GM11168 (cell line): ENCODE measurements around the gene CLCN5.
"Not testable (repeated sequence)": the region's sequence is repeated elsewhere in the genome, so short reads cannot be mapped to it uniquely, and the experiment has no call there.

Source experiments
- in situ Hi-C: fragments of 300-500 bp; cut with MboI; formaldehyde crosslinking; loops from one replicate; pipeline ENCODE4 v1.12.0; 2022; ENCODE audit warnings: low sequenced_read_pairs; ENCODE audit not compliant: unreplicated experiment

Gene CLCN5

DNA sequence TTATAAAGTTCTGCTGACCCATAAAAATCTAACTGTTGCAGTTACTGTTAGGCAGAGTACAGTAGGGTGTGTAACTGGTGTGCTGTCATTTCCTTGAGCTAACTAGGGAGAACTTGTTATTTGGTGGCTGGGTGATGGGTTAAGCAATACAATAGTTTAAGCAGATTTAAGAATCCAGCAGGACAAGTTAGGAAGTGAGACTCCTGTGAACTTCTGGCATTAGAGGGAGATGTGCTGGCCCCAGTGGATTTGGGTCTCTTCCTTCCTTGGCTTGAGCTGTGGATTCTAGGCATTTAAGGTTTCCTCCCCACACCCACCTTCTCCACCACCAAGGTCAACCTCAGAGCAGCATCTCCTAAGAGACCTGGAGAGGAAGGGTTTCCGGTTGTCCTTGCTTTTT is 70.5 kb downstream of the CLCN5 start:
- in situ Hi-C loops: no loop called here

GRCh38 chrX:49993661-49994060 is 71.3 kb downstream of the CLCN5 start:
- in situ Hi-C loops: no loop called here

DNA sequence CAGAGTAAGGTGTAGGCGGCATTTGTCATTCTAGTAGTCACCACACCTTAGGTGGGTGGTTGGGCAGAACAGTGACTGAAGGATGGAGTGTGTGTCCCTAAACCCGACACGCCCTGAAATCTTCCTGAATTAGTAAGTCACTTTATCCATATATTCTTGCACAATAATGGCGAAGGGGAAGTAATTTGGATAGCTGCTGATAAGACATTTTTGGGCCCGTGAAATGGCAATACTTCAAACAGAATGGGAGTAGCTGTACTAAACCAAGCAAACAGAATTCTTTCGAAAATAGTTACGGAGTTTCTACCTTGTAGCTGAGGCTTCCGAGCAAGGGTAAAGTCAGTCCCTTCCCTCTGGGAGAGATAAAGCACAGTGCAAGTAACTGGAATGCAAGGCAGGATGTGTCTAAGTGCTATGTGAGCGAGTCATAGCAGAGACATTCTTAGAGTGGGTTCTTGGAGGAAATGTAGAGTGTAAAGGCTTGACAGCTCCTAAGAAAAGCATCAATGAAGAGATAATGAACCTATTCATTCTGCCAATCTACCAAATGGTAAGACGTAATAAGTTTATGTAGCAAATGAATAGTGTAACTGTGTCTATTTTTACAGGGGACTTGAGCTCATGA is 72.8 kb downstream of the CLCN5 start:
- in situ Hi-C loops: no loop called here

DNA sequence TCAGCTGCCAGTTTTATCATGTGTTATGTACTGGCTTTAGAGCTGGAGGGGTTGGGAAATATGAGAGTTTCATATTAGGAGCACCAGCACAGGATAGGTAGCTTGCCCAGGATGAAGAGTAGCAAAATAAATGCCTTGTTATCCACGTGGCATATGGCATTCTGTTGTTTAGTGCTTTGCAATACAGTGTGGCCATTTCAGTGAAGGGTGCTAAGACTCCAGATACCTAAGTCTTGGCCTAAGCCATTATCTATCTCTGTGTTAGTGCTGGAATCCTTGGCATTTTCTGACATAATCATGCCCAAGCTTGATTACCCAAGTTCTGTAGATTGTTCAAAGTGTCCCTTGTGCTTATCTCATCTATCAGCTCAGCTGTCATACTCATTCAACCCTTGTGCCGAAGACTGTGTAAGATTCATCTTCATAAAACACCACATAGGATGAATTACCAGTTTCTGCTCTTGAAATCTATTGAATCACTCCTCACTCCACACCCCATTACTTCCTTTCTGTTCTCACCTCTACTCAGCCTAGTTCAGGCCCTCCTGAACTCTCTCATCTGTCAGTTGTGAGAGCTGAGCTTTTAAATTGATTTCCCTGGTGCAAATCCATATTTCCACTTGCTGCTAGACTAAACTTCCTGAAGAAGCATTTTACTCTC is 73.5 kb downstream of the CLCN5 start:
- in situ Hi-C loops: no loop called here

- in situ Hi-C loops: no loop called here
Measured at GRCh38 chrX:49996474-49996873, 74.1 kb downstream of the CLCN5 start.

DNA sequence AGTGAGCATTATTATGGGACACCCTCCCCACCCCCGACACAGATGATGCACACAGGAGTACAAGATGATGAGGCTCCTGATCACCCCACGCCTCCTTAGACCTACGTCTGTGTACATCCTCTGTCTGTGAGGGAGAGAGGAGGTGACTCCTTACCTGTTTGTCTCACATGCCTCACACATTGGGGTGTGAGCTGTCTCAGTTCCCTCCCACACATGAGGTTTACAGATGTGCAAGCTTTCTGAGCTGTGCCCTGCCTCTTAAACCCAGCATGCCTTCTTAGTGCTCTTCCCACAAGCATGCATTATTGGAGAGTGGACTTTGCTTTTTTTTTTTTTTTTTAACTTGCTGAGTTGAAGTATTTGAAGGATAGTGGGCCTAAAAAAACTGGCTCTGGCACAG is 76.7 kb downstream of the CLCN5 start:
- in situ Hi-C loops: no loop called here

- in situ Hi-C loops: no loop called here
Measured at GRCh38 chrX:50000937-50001542, 78.6 kb downstream of the CLCN5 start.

DNA sequence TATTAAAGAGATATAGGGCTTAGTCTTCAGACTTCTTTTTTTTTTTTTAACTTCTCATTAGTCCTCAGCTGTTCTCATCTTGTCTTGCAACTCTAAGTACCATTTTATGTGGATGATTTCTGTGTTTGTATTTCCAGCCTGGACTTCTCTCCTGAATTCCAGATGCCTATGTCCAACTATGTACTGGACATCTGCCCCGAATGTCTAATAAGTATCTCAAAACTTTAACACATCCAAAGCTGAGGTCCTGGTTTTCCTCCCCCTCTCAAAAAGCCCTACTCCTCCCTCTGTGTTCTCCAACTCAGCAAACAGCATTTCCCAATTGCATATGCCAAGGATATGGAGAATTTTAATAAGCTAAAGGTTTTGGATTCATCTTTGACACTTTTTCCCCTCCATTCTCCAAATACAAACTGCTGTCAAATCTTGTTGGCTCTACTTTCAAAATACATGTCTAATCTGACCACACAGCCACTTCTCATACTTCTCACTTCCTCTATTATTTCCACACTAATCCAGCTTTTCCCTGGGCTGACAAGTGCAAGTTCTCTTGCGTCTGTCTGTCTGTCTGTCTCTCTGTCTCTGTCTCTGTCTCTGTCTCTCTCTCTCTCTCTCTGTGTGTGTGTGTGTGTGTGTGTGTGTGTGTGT is 79.8 kb downstream of the CLCN5 start:
- in situ Hi-C loops: no loop called here

GRCh38 chrX:50003467-50003866 is 81.1 kb downstream of the CLCN5 start:
- in situ Hi-C loops: no loop called here

- in situ Hi-C loops: no loop called here
Measured at GRCh38 chrX:50003927-50004326, 81.5 kb downstream of the CLCN5 start.

DNA sequence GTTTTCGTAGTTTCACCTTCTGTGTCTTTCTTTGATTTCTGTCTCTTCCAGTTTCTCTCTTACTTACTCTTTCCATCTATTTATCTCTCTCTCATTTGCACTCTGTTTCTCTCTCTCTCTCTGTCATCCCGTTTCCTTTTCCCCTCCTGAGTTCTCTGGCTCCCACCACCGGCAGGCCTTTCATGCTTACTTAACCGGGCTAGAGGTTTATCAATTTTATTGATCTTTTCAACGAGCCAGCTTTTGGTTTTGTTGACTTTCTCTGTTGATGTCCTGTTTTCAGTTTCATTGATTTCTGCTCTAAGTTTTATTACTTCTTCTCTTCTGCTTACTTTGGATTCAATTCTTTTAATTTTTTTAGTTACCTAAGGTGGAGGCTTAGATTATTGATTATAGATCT is 103.2 kb downstream of the CLCN5 start:
- in situ Hi-C loops: not testable (repeated sequence)

DNA sequence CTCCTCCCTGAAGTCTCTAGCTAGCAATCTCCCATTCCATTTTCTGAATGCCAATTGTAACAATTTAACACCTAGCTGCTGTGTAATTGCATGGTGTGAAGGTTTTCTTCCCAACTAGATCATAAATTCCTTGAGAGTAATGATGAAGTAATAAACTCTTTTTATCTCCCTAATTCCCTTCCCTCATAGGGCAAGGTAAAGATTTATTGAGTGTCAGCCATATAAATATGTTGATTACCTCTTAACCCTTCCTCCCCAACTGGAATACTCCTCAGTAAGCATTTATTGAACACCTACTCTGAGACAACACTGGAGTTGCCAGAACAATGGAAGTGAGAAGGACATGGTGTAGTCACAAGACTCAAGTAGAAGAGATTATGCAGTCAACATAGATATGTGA is 112.7 kb downstream of the CLCN5 start:
- in situ Hi-C loops: no loop called here

DNA sequence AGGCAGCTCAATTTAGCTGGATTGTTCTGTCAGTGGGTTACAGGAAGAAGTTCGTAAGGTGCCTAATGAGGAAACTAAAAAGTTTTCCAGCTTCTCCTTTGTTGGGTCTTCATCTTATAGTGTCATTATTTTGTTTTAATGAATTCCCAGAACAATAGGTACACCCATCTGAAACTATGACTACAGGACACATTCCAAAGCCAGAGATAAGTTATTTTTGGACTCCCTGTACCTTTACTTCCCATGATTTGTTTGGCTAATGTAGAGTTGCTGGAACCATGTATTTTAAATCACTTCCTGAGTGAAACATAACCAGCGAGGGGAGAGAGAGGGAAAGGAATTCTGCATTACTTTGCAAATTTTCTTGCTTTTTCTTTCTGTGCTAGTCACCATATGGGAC is 114.0 kb downstream of the CLCN5 start:
- in situ Hi-C loops: no loop called here

GRCh38 chrX:50045823-50046222 is 123.4 kb downstream of the CLCN5 start:
- in situ Hi-C loops: no loop called here

GRCh38 chrX:50049228-50049627 is 126.8 kb downstream of the CLCN5 start:
- in situ Hi-C loops: no loop called here

DNA sequence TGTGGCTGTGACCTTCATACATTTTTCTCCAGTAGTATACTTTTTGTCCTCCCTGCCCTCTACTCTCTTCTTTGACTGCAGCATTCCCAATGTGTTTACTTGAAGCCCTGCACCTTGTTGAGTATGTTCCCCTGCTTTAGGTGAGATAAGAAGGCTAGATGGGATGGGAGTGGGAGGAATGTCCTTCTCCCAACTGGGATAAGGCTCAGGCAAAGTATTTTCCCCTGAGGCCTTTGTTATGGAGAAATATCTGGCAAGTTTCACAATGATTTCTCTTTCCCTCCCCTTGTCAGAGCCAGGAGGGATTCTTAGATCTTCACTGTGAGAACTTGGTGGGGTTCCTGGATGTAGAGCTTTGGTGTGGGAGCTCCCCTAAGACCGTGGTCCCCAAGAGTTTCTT is 131.8 kb downstream of the CLCN5 start:
- in situ Hi-C loops: no loop called here

- in situ Hi-C loops: no loop called here
Measured at GRCh38 chrX:50066318-50066937, 144.0 kb downstream of the CLCN5 start.

- in situ Hi-C loops: no loop called here
Measured at GRCh38 chrX:50067435-50068284, 145.3 kb downstream of the CLCN5 start.

DNA sequence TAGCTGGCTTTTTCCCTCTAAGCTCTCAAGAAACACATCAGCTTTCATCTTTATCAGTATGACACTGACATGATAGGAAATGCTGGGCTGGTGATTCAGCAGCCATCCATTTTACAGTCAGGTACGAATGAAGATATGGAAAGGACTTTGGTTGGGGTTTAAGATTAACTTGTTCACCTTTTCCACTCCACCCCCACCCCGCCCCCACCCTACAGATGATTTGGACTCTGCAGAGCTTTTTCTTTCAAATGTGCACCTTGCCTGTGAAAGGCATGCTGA is 145.8 kb downstream of the CLCN5 start:
- in situ Hi-C loops: no loop called here

- in situ Hi-C loops: no loop called here
Measured at GRCh38 chrX:50068893-50069292, 146.5 kb downstream of the CLCN5 start.
